Measurements from ENCODE around the gene CADPS2. TPM values are rescaled to one million over a fixed set of nuclear protein-coding genes. Genes with fewer than 3 reads are reported as not detected.

The CADPS2 gene
- total and polyA plus RNA-seq, 8 donors, result 7.0 to 57.8 (median 29.7) TPM

DNA sequence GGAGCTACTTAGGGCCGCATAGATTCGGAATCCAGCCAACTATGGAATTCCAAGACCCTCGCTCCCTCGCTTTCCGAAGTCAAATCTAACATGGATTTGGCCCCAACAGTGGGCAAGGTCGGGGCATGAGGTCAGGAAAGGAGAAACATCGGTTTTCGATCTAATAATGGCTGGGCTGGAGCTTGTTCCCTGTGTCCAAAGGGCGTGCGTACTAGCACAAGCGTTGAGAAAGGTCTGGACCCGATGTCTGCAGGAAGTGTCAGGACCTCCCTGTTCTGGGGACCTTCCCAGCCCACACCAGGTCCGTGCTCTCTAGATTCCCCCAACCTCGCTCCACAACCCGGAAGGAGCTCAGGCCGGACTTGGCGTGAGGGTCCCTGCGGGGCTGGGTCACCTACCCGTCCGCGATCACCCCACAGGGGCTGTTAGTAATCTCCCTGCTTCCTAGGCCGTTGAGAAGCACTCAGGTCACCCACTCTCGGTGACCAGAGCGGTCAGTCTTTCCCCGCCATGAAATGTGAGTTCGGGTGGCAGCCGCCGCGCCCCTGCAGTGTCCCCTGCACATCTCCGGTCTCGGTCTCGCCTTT, 586.5 kb downstream of the CADPS2 start:
- intact Hi-C loops (cut with DNase I; ENCODE audit: low total_unique reads), result no loop called here

DNA sequence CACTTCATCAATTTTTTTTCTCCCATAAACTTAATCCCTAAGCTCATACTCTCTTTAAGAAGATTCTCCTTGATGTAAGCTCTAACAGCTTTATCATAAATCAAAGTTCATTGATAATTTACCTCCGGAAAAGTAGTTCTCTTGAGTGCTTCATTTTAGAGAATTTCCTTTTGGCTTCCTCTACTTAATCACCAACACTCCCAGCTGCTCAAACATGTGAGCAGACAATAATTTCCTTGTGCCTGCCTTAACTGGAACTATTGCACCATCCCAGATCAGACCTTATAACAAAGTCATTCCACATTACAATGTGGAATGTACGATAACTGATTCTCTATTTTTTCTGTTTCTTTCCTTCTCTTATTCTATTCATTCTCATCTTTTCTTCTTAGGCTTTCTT, 587.6 kb downstream of the CADPS2 start:
- no peak for DNase-seq
- TF ChIP-seq, protein P1, sequence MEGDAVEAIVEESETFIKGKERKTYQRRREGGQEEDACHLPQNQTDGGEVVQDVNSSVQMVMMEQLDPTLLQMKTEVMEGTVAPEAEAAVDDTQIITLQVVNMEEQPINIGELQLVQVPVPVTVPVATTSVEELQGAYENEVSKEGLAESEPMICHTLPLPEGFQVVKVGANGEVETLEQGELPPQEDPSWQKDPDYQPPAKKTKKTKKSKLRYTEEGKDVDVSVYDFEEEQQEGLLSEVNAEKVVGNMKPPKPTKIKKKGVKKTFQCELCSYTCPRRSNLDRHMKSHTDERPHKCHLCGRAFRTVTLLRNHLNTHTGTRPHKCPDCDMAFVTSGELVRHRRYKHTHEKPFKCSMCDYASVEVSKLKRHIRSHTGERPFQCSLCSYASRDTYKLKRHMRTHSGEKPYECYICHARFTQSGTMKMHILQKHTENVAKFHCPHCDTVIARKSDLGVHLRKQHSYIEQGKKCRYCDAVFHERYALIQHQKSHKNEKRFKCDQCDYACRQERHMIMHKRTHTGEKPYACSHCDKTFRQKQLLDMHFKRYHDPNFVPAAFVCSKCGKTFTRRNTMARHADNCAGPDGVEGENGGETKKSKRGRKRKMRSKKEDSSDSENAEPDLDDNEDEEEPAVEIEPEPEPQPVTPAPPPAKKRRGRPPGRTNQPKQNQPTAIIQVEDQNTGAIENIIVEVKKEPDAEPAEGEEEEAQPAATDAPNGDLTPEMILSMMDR (IDR thresholded peaks at IDR 0.05), result no peak
- TF ChIP-seq POLR2AphosphoS5 (IDR thresholded peaks at IDR 0.05), result no peak
- intact Hi-C loops (cut with DNase I; ENCODE audit: low total_unique reads), result no loop called here
- no peaks in the 10 kb centered on the region for H3K36me3 ChIP-seq
- H3K9me3 ChIP-seq, result peaks cover 0 to 11% (median 5%) of the 10 kb centered on the region in 4 donors
- no peak overlapping the region for H3K27ac ChIP-seq
- H3K4me3 ChIP-seq, result no peak overlapping the region
- WGBS, 5 donors, result 33 to 55% (median 47%) methylated on average over 2 of the region's 2 CpGs
- H3K27me3 ChIP-seq, result peaks cover 25 to 70% (median 49%) of the 10 kb centered on the region in 3 donors
- peaks cover 0 to 26% (median 11%) of the 10 kb centered on the region in 4 donors for H3K4me1 ChIP-seq

More for the DNA sequence above, 586.5 kb downstream of the CADPS2 start:
- WGBS, 5 donors, result 8 to 16% (median 13%) methylated on average over 29 to 32 of the region's 32 CpGs
- Histone ChIP-seq H3K27me3 (peaks cover 33 to 81% (median 60%) of the 10 kb centered on the region in 3 donors), H3K4me3 (peak overlapping the region in 1 of 4 donors; percentile 0), H3K9me3 (peaks cover 0 to 14% (median 6%) of the 10 kb centered on the region in 4 donors), H3K4me1 (peaks cover under 1 to 36% (median 21%) of the 10 kb centered on the region in 4 donors), H3K36me3 (no peaks in the 10 kb centered on the region), H3K27ac (no peak overlapping the region)
- peak in 1 of 2 donors; percentile 25 for DNase-seq
- TF ChIP-seq EP300 (IDR thresholded peaks at IDR 0.05) (no peak), POLR2A (IDR thresholded peaks at IDR 0.05) (no peak), POLR2AphosphoS5 (IDR thresholded peaks at IDR 0.05) (no peak)
- TF ChIP-seq, protein P1 (IDR thresholded peaks at IDR 0.05), result no peak

DNA sequence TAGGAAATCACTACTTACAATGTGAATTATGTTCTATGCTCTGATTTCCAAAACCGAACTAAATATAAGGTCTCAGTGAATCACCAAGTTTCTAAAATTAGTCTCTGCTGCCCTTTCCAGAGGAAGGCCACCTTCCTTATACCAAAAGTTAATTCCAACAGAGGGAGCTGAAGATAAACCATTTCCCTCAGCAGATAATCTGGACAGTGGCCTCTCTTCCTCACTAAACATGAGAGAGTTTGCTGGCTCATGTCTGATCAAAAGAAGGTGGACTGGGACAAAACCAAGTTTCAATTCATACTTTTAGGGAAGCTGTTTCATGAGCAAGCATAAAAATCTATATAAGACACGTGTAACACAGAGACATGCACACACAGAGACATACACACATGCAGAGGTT, 588.1 kb downstream of the CADPS2 start:
- DNase-seq, result no peak
- intact Hi-C loops (cut with DNase I; ENCODE audit: low total_unique reads), result no loop called here
- Histone ChIP-seq H3K9me3 (peaks cover 0 to 11% (median 4%) of the 10 kb centered on the region in 4 donors), H3K36me3 (no peaks in the 10 kb centered on the region), H3K27me3 (peaks cover 22 to 65% (median 44%) of the 10 kb centered on the region in 3 donors), H3K4me1 (peaks cover 0 to 23% (median 8%) of the 10 kb centered on the region in 4 donors), H3K27ac (no peak overlapping the region), H3K4me3 (no peak overlapping the region)
- no peak for TF ChIP-seq POLR2A (IDR thresholded peaks at IDR 0.05)
- TF ChIP-seq, protein P1 (IDR thresholded peaks at IDR 0.05), result no peak
- TF ChIP-seq POLR2AphosphoS5 (IDR thresholded peaks at IDR 0.05), result no peak
- TF ChIP-seq EP300 (IDR thresholded peaks at IDR 0.05), result no peak
- 48 to 56% (median 52%) methylated on average over 2 of the region's 2 CpGs for WGBS, 5 donors

DNA sequence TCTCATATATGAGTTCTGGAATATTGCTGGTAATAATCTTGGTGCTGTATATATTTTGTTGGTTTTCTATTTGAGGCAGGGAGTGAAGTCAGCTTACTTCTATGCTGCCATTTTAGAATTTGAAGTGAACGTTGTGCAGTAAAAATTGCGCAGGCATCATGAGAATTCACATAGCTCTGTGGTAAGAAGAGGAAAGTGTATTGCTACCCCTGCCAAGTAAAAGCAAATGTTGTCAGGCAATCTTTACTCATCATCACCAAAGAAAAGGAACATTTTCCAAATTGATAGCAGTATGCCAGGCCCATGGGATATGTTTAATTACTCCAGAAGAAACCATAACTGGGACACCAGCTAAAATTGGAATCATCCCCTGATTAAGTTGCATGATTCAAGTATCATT, 595.1 kb downstream of the CADPS2 start:
- Histone ChIP-seq H3K36me3 (no peaks in the 10 kb centered on the region), H3K9me3 (peaks cover 0 to 25% (median 15%) of the 10 kb centered on the region in 4 donors), H3K27me3 (peaks cover 0 to 6% (median 0%) of the 10 kb centered on the region in 3 donors), H3K4me1 (no peaks in the 10 kb centered on the region), H3K4me3 (no peak overlapping the region), H3K27ac (no peak overlapping the region)
- intact Hi-C loops (cut with DNase I; ENCODE audit: low total_unique reads), result no loop called here
- TF ChIP-seq EP300 (IDR thresholded peaks at IDR 0.05) (no peak), POLR2A (IDR thresholded peaks at IDR 0.05) (no peak), POLR2AphosphoS5 (IDR thresholded peaks at IDR 0.05) (no peak)
- TF ChIP-seq, protein P1 (IDR thresholded peaks at IDR 0.05), result no peak
- no peak for DNase-seq
- WGBS, 5 donors, result 87 to 94% (median 89%) methylated on average over 2 of the region's 2 CpGs
